K562 (cell line): ENCODE measurements around the gene PLOD1. TPM values are rescaled to one million over a fixed set of nuclear protein-coding genes. Genes with fewer than 3 reads are reported as not detected.
A peak's percentile ranks its signal among the peaks of the same experiment; 100 is the strongest.

Experiments
- DPF2 ChIP-seq: fragments of 450-650 bp; IDR thresholded peaks from 2 replicates; pipeline ENCODE4 v1.6.1; 2016
- ETV5 ChIP-seq: sonication (generic); formaldehyde crosslinking; IDR thresholded peaks from 2 replicates; pipeline ENCODE4 v1.4.0; 2020; ENCODE audit warnings: low read depth, mild to moderate bottlenecking, missing genetic modification reagents
- MYC ChIP-seq, 2 experiments: fragments of 250-450 bp in 1 of 2; sonication (Bioruptor Pico) in 1 of 2; IDR thresholded peaks; 2 replicates each; pipeline versions ENCODE4 v1.5.1 to v1.6.1; 2012 to 2021; ENCODE audit warnings: low read depth in 2 of 2, borderline replicate concordance in 1 of 2, improper control_type of control experiment in 1 of 2, low read length in 1 of 2, mild to moderate bottlenecking in 1 of 2, moderate library complexity in 1 of 2
- PHB2 ChIP-seq: fragments of 450-650 bp; IDR thresholded peaks from 2 replicates; pipeline ENCODE4 v1.6.1; 2017; ENCODE audit warnings: low read depth
- RNF2 ChIP-seq: sonication (generic); IDR thresholded peaks from 2 replicates; pipeline ENCODE4 v1.6.1; 2016
- SMAD3 ChIP-seq: fragments of 450-650 bp; formaldehyde crosslinking; conservative IDR thresholded peaks from 2 replicates; pipeline ENCODE4 v1.4.0; 2020; ENCODE audit warnings: mild to moderate bottlenecking
- THAP12 ChIP-seq: fragments of 250-450 bp; sonication (Bioruptor Pico); IDR thresholded peaks from 2 replicates; pipeline ENCODE4 v1.9.0; 2021; ENCODE audit warnings: mild to moderate bottlenecking, inconsistent platforms
- U2AF1 ChIP-seq: fragments of 200-400 bp; formaldehyde crosslinking; optimal IDR thresholded peaks from 2 replicates; pipeline ENCODE3; 2017; ENCODE audit warnings: mild to moderate bottlenecking, low read depth, low read length, moderate library complexity
- ZNF316 ChIP-seq: fragments of 450-650 bp; IDR thresholded peaks from 2 replicates; pipeline ENCODE4 v1.6.1; 2016
- ZNF77 ChIP-seq: fragments of 250-450 bp; sonication (Bioruptor Pico); IDR thresholded peaks from 2 replicates; pipeline ENCODE4 v1.5.0; 2020
- ZNF780A ChIP-seq: fragments of 250-450 bp; sonication (Bioruptor Pico); IDR thresholded peaks from 2 replicates; pipeline ENCODE4 v1.5.0; 2021; ENCODE audit warnings: mild to moderate bottlenecking
- polyA plus RNA-seq, 8 experiments: library from polyadenylated mRNA; depleted of rRNA in 4 of 8; stranded (reverse) in 5 of 8; unstranded in 3 of 8; fragments of >200 nt; fragmentation: Nextera tagmentation in 2 of 8; fragmentation: Illumina TruSeq in 1 of 8; extraction: Ambion mirVana in 2 of 8; extraction: Trizol in 1 of 8; gene quantifications; 2 replicates each; pipeline versions ENCODE4 v1.2.1 to v1.2.3, GENCODE V29; 2011 to 2014; ENCODE audit warnings: inconsistent platforms in 1 of 8, missing spikeins in 1 of 8
- total RNA-seq, 7 experiments: library from RNA; depleted of rRNA in 6 of 7; stranded (reverse); fragments of >200 nt in 6 of 7; fragmentation: Illumina TruSeq in 2 of 7; extraction: Trizol in 2 of 7; gene quantifications; 2 replicates each; pipeline versions ENCODE4 v1.2.1 to v1.2.3, GENCODE V29; 2011 to 2021; ENCODE audit warnings: low replicate concordance in 1 of 7
- TF ChIP-seq, protein P1 (sequence below): sonication (generic); formaldehyde crosslinking; IDR thresholded peaks from 2 replicates; pipeline ENCODE4 v1.8.1; 2023; ENCODE audit warnings: mild to moderate bottlenecking, missing genetic modification reagents
- TF ChIP-seq, protein P2 (sequence below), 2 experiments: fragments of 450-650 bp; formaldehyde crosslinking in 1 of 2; IDR thresholded peaks; 2 replicates each; pipeline versions ENCODE4 v1.4.0 to v1.6.1; 2014 to 2020; ENCODE audit warnings: mild to moderate bottlenecking in 2 of 2, borderline replicate concordance in 1 of 2, low read depth in 1 of 2
- TF ChIP-seq, protein P3 (sequence below): fragments of 250-450 bp; sonication (Bioruptor Pico); IDR thresholded peaks from 2 replicates; pipeline ENCODE4 v1.4.0; 2020; ENCODE audit warnings: mild to moderate bottlenecking, moderate library complexity

Gene PLOD1
- total and polyA plus RNA-seq, 9 of the 15 experiments (the other 6 are each of a cell fraction or from before 2014, with no cell fraction given), result 16.6 to 90.8 (median 52.7) TPM

GRCh38 chr1:12015001-12015491, 80.5 kb downstream of the PLOD1 start (continued):
- TF ChIP-seq, protein P1, sequence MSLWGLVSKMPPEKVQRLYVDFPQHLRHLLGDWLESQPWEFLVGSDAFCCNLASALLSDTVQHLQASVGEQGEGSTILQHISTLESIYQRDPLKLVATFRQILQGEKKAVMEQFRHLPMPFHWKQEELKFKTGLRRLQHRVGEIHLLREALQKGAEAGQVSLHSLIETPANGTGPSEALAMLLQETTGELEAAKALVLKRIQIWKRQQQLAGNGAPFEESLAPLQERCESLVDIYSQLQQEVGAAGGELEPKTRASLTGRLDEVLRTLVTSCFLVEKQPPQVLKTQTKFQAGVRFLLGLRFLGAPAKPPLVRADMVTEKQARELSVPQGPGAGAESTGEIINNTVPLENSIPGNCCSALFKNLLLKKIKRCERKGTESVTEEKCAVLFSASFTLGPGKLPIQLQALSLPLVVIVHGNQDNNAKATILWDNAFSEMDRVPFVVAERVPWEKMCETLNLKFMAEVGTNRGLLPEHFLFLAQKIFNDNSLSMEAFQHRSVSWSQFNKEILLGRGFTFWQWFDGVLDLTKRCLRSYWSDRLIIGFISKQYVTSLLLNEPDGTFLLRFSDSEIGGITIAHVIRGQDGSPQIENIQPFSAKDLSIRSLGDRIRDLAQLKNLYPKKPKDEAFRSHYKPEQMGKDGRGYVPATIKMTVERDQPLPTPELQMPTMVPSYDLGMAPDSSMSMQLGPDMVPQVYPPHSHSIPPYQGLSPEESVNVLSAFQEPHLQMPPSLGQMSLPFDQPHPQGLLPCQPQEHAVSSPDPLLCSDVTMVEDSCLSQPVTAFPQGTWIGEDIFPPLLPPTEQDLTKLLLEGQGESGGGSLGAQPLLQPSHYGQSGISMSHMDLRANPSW (CRISPR knock-in tag), result no peak
- TF ChIP-seq ZNF77 (CRISPR knock-in tag) (no peak), DPF2 (peak; percentile 85), ZNF780A (CRISPR knock-in tag) (no peak), RNF2 (no peak), PHB2 (no peak), MYC (IDR thresholded peaks at IDR 0.05; ENCODE audit: low read depth, low read length) (peak; percentile 35; the same call in 1 of the 2 replicates), MYC (CRISPR knock-in tag; IDR thresholded peaks at IDR 0.05; ENCODE audit: borderline replicate concordance, low read depth) (peak; percentile 31; the same call in 1 of the 2 replicates), ETV5 (CRISPR knock-in tag) (no peak), ZNF316 (peak; percentile 7; the same call in 1 of the 2 replicates), THAP12 (CRISPR knock-in tag) (no peak), SMAD3 (no peak), U2AF1 (no peak)
- TF ChIP-seq, protein P2, sequence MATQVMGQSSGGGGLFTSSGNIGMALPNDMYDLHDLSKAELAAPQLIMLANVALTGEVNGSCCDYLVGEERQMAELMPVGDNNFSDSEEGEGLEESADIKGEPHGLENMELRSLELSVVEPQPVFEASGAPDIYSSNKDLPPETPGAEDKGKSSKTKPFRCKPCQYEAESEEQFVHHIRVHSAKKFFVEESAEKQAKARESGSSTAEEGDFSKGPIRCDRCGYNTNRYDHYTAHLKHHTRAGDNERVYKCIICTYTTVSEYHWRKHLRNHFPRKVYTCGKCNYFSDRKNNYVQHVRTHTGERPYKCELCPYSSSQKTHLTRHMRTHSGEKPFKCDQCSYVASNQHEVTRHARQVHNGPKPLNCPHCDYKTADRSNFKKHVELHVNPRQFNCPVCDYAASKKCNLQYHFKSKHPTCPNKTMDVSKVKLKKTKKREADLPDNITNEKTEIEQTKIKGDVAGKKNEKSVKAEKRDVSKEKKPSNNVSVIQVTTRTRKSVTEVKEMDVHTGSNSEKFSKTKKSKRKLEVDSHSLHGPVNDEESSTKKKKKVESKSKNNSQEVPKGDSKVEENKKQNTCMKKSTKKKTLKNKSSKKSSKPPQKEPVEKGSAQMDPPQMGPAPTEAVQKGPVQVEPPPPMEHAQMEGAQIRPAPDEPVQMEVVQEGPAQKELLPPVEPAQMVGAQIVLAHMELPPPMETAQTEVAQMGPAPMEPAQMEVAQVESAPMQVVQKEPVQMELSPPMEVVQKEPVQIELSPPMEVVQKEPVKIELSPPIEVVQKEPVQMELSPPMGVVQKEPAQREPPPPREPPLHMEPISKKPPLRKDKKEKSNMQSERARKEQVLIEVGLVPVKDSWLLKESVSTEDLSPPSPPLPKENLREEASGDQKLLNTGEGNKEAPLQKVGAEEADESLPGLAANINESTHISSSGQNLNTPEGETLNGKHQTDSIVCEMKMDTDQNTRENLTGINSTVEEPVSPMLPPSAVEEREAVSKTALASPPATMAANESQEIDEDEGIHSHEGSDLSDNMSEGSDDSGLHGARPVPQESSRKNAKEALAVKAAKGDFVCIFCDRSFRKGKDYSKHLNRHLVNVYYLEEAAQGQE (IDR thresholded peaks at IDR 0.05; ENCODE audit: borderline replicate concordance), result no peak
- TF ChIP-seq, protein P2 (CRISPR knock-in tag; IDR thresholded peaks at IDR 0.05; ENCODE audit: low read depth), result no peak
- TF ChIP-seq, protein P3, sequence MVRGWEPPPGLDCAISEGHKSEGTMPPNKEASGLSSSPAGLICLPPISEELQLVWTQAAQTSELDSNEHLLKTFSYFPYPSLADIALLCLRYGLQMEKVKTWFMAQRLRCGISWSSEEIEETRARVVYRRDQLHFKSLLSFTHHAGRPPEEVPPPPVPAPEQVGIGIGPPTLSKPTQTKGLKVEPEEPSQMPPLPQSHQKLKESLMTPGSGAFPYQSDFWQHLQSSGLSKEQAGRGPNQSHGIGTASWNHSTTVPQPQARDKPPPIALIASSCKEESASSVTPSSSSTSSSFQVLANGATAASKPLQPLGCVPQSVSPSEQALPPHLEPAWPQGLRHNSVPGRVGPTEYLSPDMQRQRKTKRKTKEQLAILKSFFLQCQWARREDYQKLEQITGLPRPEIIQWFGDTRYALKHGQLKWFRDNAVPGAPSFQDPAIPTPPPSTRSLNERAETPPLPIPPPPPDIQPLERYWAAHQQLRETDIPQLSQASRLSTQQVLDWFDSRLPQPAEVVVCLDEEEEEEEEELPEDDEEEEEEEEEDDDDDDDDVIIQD, result no peak
